Measurements from ENCODE around the gene PODNL1. TPM values are rescaled to one million over a fixed set of nuclear protein-coding genes. Genes with fewer than 3 reads are reported as not detected.

Gene PODNL1
- polyA plus RNA-seq, 3 donors: 1.2 to 1.4 (median 1.3) TPM

GRCh38 chr19:13956365-13956744, 18.1 kb upstream of the PODNL1 start:
- 98% methylated on average over 12 of the region's 16 CpGs for WGBS (ENCODE audit: insufficient coverage)
- Histone ChIP-seq H4K20me1 (ENCODE audit: insufficient read depth, low read length) (peaks cover 39% of the 10 kb centered on the region), H3K9ac (ENCODE audit: insufficient read depth, low read length, poor library complexity, severe bottlenecking) (no peak overlapping the region), H3K4me2 (replicated peaks; ENCODE audit: extremely low read depth, low read length, poor library complexity, severe bottlenecking) (no peak overlapping the region), H3K4me1 (ENCODE audit: control insufficient read depth in 1 of 2, insufficient read depth in 2 of 2, low read length in 2 of 2) (peaks cover 16 to 21% of the 10 kb centered on the region in 2 donors), H3K9me3 (replicated peaks in 1 of 2; ENCODE audit: control insufficient read depth in 1 of 2, insufficient read depth in 1 of 2, low read length in 2 of 2) (no peaks in the 10 kb centered on the region), H3K27me3 (ENCODE audit: control insufficient read depth in 2 of 2, insufficient read depth in 2 of 2, low read length in 2 of 2) (no peaks in the 10 kb centered on the region), H2AFZ (ENCODE audit: insufficient read depth, low read depth, low read length, poor library complexity, severe bottlenecking) (no peak overlapping the region), H3K4me3 (replicated peaks in 1 of 3; ENCODE audit: low read depth in 2 of 3, low read length in 3 of 3) (no peak overlapping the region), H3K36me3 (replicated peaks in 1 of 2; ENCODE audit: control insufficient read depth in 1 of 2, insufficient read depth in 2 of 2, low read length in 2 of 2) (peaks cover 67 to 74% of the 10 kb centered on the region in 2 donors), H3K79me2 (ENCODE audit: insufficient read depth, low read length) (peaks cover 35% of the 10 kb centered on the region), H3K27ac (ENCODE audit: low read depth in 1 of 2, low read length in 2 of 2) (no peak overlapping the region)
- Mint-ChIP-seq H3K27me3 (ENCODE audit: low read depth in 3 of 3) (no peaks in the 10 kb centered on the region), H3K36me3 (peaks cover 44 to 70% of the 10 kb centered on the region in 2 donors), H3K9me3 (no peaks in the 10 kb centered on the region), H3K4me3 (no peak overlapping the region), H3K27ac (no peak overlapping the region), H3K4me1 (peaks cover 17% of the 10 kb centered on the region)
- TF ChIP-seq CTCF (IDR thresholded peaks at IDR 0.05): no peak
- DNase-seq: no peak
- intact Hi-C loops (cut with micrococcal nuclease): no loop called here

- Mint-ChIP-seq H3K36me3 (peaks cover 43 to 67% of the 10 kb centered on the region in 2 donors), H3K9me3 (no peaks in the 10 kb centered on the region), H3K4me1 (peaks cover 17% of the 10 kb centered on the region), H3K27me3 (ENCODE audit: low read depth in 3 of 3) (no peaks in the 10 kb centered on the region), H3K27ac (peak overlapping the region in 1 of 7 donors; percentile 13), H3K4me3 (no peak overlapping the region)
- Histone ChIP-seq H4K20me1 (ENCODE audit: insufficient read depth, low read length) (peaks cover 39% of the 10 kb centered on the region), H3K9me3 (replicated peaks in 1 of 2; ENCODE audit: control insufficient read depth in 1 of 2, insufficient read depth in 1 of 2, low read length in 2 of 2) (no peaks in the 10 kb centered on the region), H3K36me3 (replicated peaks in 1 of 2; ENCODE audit: control insufficient read depth in 1 of 2, insufficient read depth in 2 of 2, low read length in 2 of 2) (peaks cover 63 to 68% of the 10 kb centered on the region in 2 donors), H3K4me2 (replicated peaks; ENCODE audit: extremely low read depth, low read length, poor library complexity, severe bottlenecking) (no peak overlapping the region), H3K27me3 (ENCODE audit: control insufficient read depth in 2 of 2, insufficient read depth in 2 of 2, low read length in 2 of 2) (no peaks in the 10 kb centered on the region), H3K4me1 (ENCODE audit: control insufficient read depth in 1 of 2, insufficient read depth in 2 of 2, low read length in 2 of 2) (peaks cover 16 to 21% of the 10 kb centered on the region in 2 donors), H2AFZ (ENCODE audit: insufficient read depth, low read depth, low read length, poor library complexity, severe bottlenecking) (no peak overlapping the region), H3K4me3 (replicated peaks in 1 of 3; ENCODE audit: low read depth in 2 of 3, low read length in 3 of 3) (no peak overlapping the region), H3K27ac (ENCODE audit: low read depth in 1 of 2, low read length in 2 of 2) (no peak overlapping the region), H3K9ac (ENCODE audit: insufficient read depth, low read length, poor library complexity, severe bottlenecking) (no peak overlapping the region), H3K79me2 (ENCODE audit: insufficient read depth, low read length) (peaks cover 35% of the 10 kb centered on the region)
- no peak for DNase-seq
- WGBS (ENCODE audit: insufficient coverage): 97% methylated on average over 41 of the region's 42 CpGs
- intact Hi-C loops (cut with micrococcal nuclease): no loop called here
- TF ChIP-seq CTCF (IDR thresholded peaks at IDR 0.05): no peak
Measured at GRCh38 chr19:13955662-13956364, 17.6 kb upstream of the PODNL1 start.
